ENCODE results near the gene MINAR2. TPM values are rescaled to one million over a fixed set of nuclear protein-coding genes. Genes with fewer than 3 reads are reported as not detected.

The MINAR2 gene
- polyA plus RNA-seq, 1 of the 3 experiments (the other 2 are of a cell fraction) = not detected

- POLR2A ChIA-PET = no interaction called here
- no peak overlapping the region for H3K27ac ChIP-seq (ENCODE audit: low read depth in 2 of 2, low read length in 1 of 2)
- TF ChIP-seq NRF1 (IDR thresholded peaks at IDR 0.05; ENCODE audit: low read depth, low read length) = no peak
- TF ChIP-seq MEF2A (IDR thresholded peaks at IDR 0.05; ENCODE audit: borderline replicate concordance, low read depth) = no peak
- TF ChIP-seq ELF1 (IDR thresholded peaks at IDR 0.05) = no peak
- TF ChIP-seq REST (IDR thresholded peaks at IDR 0.05; ENCODE audit: low read depth, low read length) = no peak
- peak; percentile 99 for TF ChIP-seq CTCF (IDR thresholded peaks at IDR 0.05)
- peak; percentile 23 for TF ChIP-seq CHD2 (IDR thresholded peaks at IDR 0.05; ENCODE audit: low read length, partially characterized antibody)
- TF ChIP-seq IRF3 (IDR thresholded peaks at IDR 0.05; ENCODE audit: low read depth, low read length) = no peak
- no peak for TF ChIP-seq MXI1 (IDR thresholded peaks at IDR 0.05; ENCODE audit: low read depth, low read length)
- TF ChIP-seq NFIC (IDR thresholded peaks at IDR 0.05; ENCODE audit: borderline replicate concordance) = no peak
- no peak for TF ChIP-seq POLR2AphosphoS5 (IDR thresholded peaks at IDR 0.05; ENCODE audit: low read depth, low read length)
- TF ChIP-seq EZH2phosphoT487 (IDR thresholded peaks at IDR 0.05; ENCODE audit: borderline replicate concordance, low read depth) = no peak
- peak; percentile 94 for TF ChIP-seq RAD21 (IDR thresholded peaks at IDR 0.05; ENCODE audit: low read length)
- TF ChIP-seq RFX5 (IDR thresholded peaks at IDR 0.05; ENCODE audit: low read length) = no peak
- no peak for TF ChIP-seq GABPA (IDR thresholded peaks at IDR 0.05; ENCODE audit: low read depth)
- peak; percentile 61 for TF ChIP-seq PBX3 (IDR thresholded peaks at IDR 0.05)
- TF ChIP-seq MAX (IDR thresholded peaks at IDR 0.05; ENCODE audit: low read depth) = no peak
- 0 out of 2 replicates have a peak, but pooled peaks have one; percentile 39 for TF ChIP-seq RCOR1 (IDR thresholded peaks at IDR 0.05; ENCODE audit: low read length)
- TF ChIP-seq YY1 (IDR thresholded peaks at IDR 0.05; ENCODE audit: low read depth) = peak; percentile 72; the same call in 1 of the 2 replicates
- TF ChIP-seq FOXJ3 (CRISPR knock-in tag; IDR thresholded peaks at IDR 0.05) = no peak
- no peak for TF ChIP-seq RXRA (IDR thresholded peaks at IDR 0.05; ENCODE audit: borderline replicate concordance, low read depth)
- no peak for TF ChIP-seq TCF12 (IDR thresholded peaks at IDR 0.05)
- TF ChIP-seq EP300 (IDR thresholded peaks at IDR 0.05; ENCODE audit: borderline replicate concordance in 1 of 2, low read depth in 1 of 2, low read length in 1 of 2) = no peak
- peak; percentile 95 for TF ChIP-seq SMC3 (IDR thresholded peaks at IDR 0.05; ENCODE audit: low read depth, low read length)
- TF ChIP-seq USF2 (IDR thresholded peaks at IDR 0.05; ENCODE audit: borderline replicate concordance, low read depth, low read length) = no peak
- TF ChIP-seq JUND (IDR thresholded peaks at IDR 0.05) = no peak
- no peak for TF ChIP-seq FOXM1 (IDR thresholded peaks at IDR 0.05; ENCODE audit: low read depth)
- no peak for TF ChIP-seq FOSL2 (IDR thresholded peaks at IDR 0.05; ENCODE audit: borderline replicate concordance, low read depth)
- no peak for TF ChIP-seq TAF1 (IDR thresholded peaks at IDR 0.05; ENCODE audit: borderline replicate concordance, low read depth, low read length)
Observed at GRCh38 chr5:129767927-129768380, 20.1 kb downstream of the MINAR2 start.

More at GRCh38 chr5:129767927-129768380, 20.1 kb downstream of the MINAR2 start:
- no peak overlapping the region for H2AFZ ChIP-seq (ENCODE audit: low read depth)
- no peaks in the 10 kb centered on the region for H3K9me3 ChIP-seq
- H3K4me2 ChIP-seq = no peak overlapping the region
- no peaks in the 10 kb centered on the region for H3K9me2 ChIP-seq
- no peaks in the 10 kb centered on the region for H3K36me3 ChIP-seq (replicated peaks in 1 of 2; ENCODE audit: control insufficient read depth in 1 of 2, insufficient read depth in 2 of 2, low read length in 1 of 2)
- WGBS (ENCODE audit: low lambda C conversion rate) = 0% methylated on average over 3 of the region's 3 CpGs
- no peaks in the 10 kb centered on the region for H3K4me1 ChIP-seq (ENCODE audit: control insufficient read depth in 1 of 2, insufficient read depth in 2 of 2, low read depth in 1 of 2, low read length in 1 of 2)
- H3K9ac ChIP-seq = no peak overlapping the region
- CTCF ChIA-PET = interaction anchor here (0.5 to 8.4 kb wide), 32 partner anchors 9 to 1934 kb away, joined by 3 to 93 read pairs (median 3); no protein-coding TSS in a partner anchor
- peaks cover 5% of the 10 kb centered on the region for H3K27me3 ChIP-seq (ENCODE audit: insufficient read depth)
- H3F3A ChIP-seq (replicated peaks; ENCODE audit: insufficient read depth) = no peaks in the 10 kb centered on the region
- H3K4me3 ChIP-seq (ENCODE audit: low read depth in 2 of 2, low read length in 1 of 2) = peak overlapping the region in 1 of 2 experiments; percentile 11; a peak in 1 of 4 replicates
- H3K79me2 ChIP-seq (ENCODE audit: insufficient read depth) = no peaks in the 10 kb centered on the region
- no peaks in the 10 kb centered on the region for H4K20me1 ChIP-seq (ENCODE audit: insufficient read depth)
- peak; percentile 58 for DNase-seq
